Inferior parietal cortex (tissue), 1 donor: ENCODE data around the gene FAM118A.
"Not testable (repeated sequence)": the region's sequence is repeated elsewhere in the genome, so short reads cannot be mapped to it uniquely, and the experiment has no call there.

ENCODE experiments used
- DNase-seq: peaks from one replicate; pipeline ENCODE4 v3.0.0-alpha.2; 2016; ENCODE audit errors: extremely low spot score

The FAM118A gene

GRCh38 chr22:45281010-45281409 lies 28.7 kb upstream of the FAM118A start:
- no peak for DNase-seq

- no peak for DNase-seq
Measured at GRCh38 chr22:45284705-45285262, 24.9 kb upstream of the FAM118A start, which contains the start of gene UPK3A. TSS of gene UPK3A (plus strand) at chr22:45284949. CDS start at chr22:45285014, 65 bp downstream.

GRCh38 chr22:45285263-45286058 lies 24.3 kb upstream of the FAM118A start:
- DNase-seq: no peak

- DNase-seq: no peak
Measured at GRCh38 chr22:45286854-45287551, 22.7 kb upstream of the FAM118A start.

- DNase-seq: no peak
Measured at GRCh38 chr22:45290410-45290936, 19.3 kb upstream of the FAM118A start.

GRCh38 chr22:45291061-45291930 lies 18.4 kb upstream of the FAM118A start:
- DNase-seq: no peak

- no peak for DNase-seq
Measured at GRCh38 chr22:45291931-45292290, 17.8 kb upstream of the FAM118A start.

- no peak for DNase-seq
Measured at GRCh38 chr22:45292731-45293442, 16.8 kb upstream of the FAM118A start.

- DNase-seq: no peak
Measured at GRCh38 chr22:45294030-45294429, 15.7 kb upstream of the FAM118A start.

- not testable (repeated sequence) for DNase-seq
Measured at GRCh38 chr22:45295004-45295403, 14.7 kb upstream of the FAM118A start.

GRCh38 chr22:45295492-45295891 lies 14.2 kb upstream of the FAM118A start:
- DNase-seq: no peak

- DNase-seq: no peak
Measured at GRCh38 chr22:45296628-45297297, 13.0 kb upstream of the FAM118A start.

GRCh38 chr22:45298934-45299505 lies 10.7 kb upstream of the FAM118A start:
- DNase-seq: no peak

GRCh38 chr22:45302751-45303150 lies 7.0 kb upstream of the FAM118A start:
- DNase-seq: no peak

- no peak for DNase-seq
Measured at GRCh38 chr22:45303181-45303580, 6.6 kb upstream of the FAM118A start.

- DNase-seq: no peak
Measured at GRCh38 chr22:45304971-45305370, 4.8 kb upstream of the FAM118A start.

- no peak for DNase-seq
Measured at GRCh38 chr22:45305456-45306075, 4.2 kb upstream of the FAM118A start.

- DNase-seq: no peak
Measured at GRCh38 chr22:45306139-45306538, 3.6 kb upstream of the FAM118A start.

GRCh38 chr22:45308391-45308956 lies 1.3 kb upstream of the FAM118A start:
- DNase-seq: no peak
